Measurements from ENCODE around the gene CFAP54. TPM values are rescaled to one million over a fixed set of nuclear protein-coding genes. Genes with fewer than 3 reads are reported as not detected.

CFAP54 gene
- polyA plus RNA-seq, 4 donors, result 0.10 to 0.31 TPM; not detected in 2

- FAIRE-seq (no peak), DNase-seq (no peak)
- H3K4me3 ChIP-seq (ENCODE audit: low read depth in 1 of 3, low read length in 3 of 3), result no peak overlapping the region
- H3K36me3 ChIP-seq (ENCODE audit: control insufficient read depth in 3 of 3, insufficient read depth in 2 of 3, low read depth in 1 of 3, low read length in 3 of 3), result no peaks in the 10 kb centered on the region
- H3K27ac ChIP-seq (ENCODE audit: low read depth in 1 of 3, low read length in 2 of 3), result no peak overlapping the region
- H3K4me1 ChIP-seq (ENCODE audit: control insufficient read depth in 3 of 3, insufficient read depth in 2 of 3, low read depth in 1 of 3, low read length in 2 of 3), result no peaks in the 10 kb centered on the region
- H3K27me3 ChIP-seq (ENCODE audit: control insufficient read depth in 3 of 3, insufficient read depth in 3 of 3, low read length in 3 of 3), result no peaks in the 10 kb centered on the region
- WGBS, 3 donors, result 78 to 90% (median 86%) methylated on average over 4 of the region's 4 CpGs
- H3K9me3 ChIP-seq (ENCODE audit: control insufficient read depth in 2 of 2, insufficient read depth in 1 of 2, low read depth in 1 of 2, low read length in 1 of 2), result no peaks in the 10 kb centered on the region
Observed at GRCh38 chr12:96866801-96867590, 377.6 kb downstream of the CFAP54 start.

GRCh38 chr12:96870946-96871345 lies 381.6 kb downstream of the CFAP54 start:
- WGBS, 3 donors, result 70 to 76% (median 70%) methylated on average over 1 of the region's 1 CpG
- H3K27ac ChIP-seq (ENCODE audit: low read depth in 1 of 3, low read length in 2 of 3), result no peak overlapping the region
- H3K9me3 ChIP-seq (ENCODE audit: control insufficient read depth in 2 of 2, insufficient read depth in 1 of 2, low read depth in 1 of 2, low read length in 1 of 2), result no peaks in the 10 kb centered on the region
- no peak overlapping the region for H3K4me3 ChIP-seq (ENCODE audit: low read depth in 1 of 3, low read length in 3 of 3)
- no peaks in the 10 kb centered on the region for H3K36me3 ChIP-seq (ENCODE audit: control insufficient read depth in 3 of 3, insufficient read depth in 2 of 3, low read depth in 1 of 3, low read length in 3 of 3)
- DNase-seq, result no peak
- no peaks in the 10 kb centered on the region for H3K27me3 ChIP-seq (ENCODE audit: control insufficient read depth in 3 of 3, insufficient read depth in 3 of 3, low read length in 3 of 3)
- FAIRE-seq, result no peak
- H3K4me1 ChIP-seq (ENCODE audit: control insufficient read depth in 3 of 3, insufficient read depth in 2 of 3, low read depth in 1 of 3, low read length in 2 of 3), result no peaks in the 10 kb centered on the region

GRCh38 chr12:96872961-96873360 lies 383.6 kb downstream of the CFAP54 start:
- no peak for DNase-seq
- H3K9me3 ChIP-seq (ENCODE audit: control insufficient read depth in 2 of 2, insufficient read depth in 1 of 2, low read depth in 1 of 2, low read length in 1 of 2), result no peaks in the 10 kb centered on the region
- no peaks in the 10 kb centered on the region for H3K4me1 ChIP-seq (ENCODE audit: control insufficient read depth in 3 of 3, insufficient read depth in 2 of 3, low read depth in 1 of 3, low read length in 2 of 3)
- FAIRE-seq, result no peak
- no peak overlapping the region for H3K4me3 ChIP-seq (ENCODE audit: low read depth in 1 of 3, low read length in 3 of 3)
- no peak overlapping the region for H3K27ac ChIP-seq (ENCODE audit: low read depth in 1 of 3, low read length in 2 of 3)
- no peaks in the 10 kb centered on the region for H3K36me3 ChIP-seq (ENCODE audit: control insufficient read depth in 3 of 3, insufficient read depth in 2 of 3, low read depth in 1 of 3, low read length in 3 of 3)
- no peaks in the 10 kb centered on the region for H3K27me3 ChIP-seq (ENCODE audit: control insufficient read depth in 3 of 3, insufficient read depth in 3 of 3, low read length in 3 of 3)

GRCh38 chr12:96874211-96874610 lies 384.8 kb downstream of the CFAP54 start:
- H3K27me3 ChIP-seq (ENCODE audit: control insufficient read depth in 3 of 3, insufficient read depth in 3 of 3, low read length in 3 of 3), result no peaks in the 10 kb centered on the region
- DNase-seq, result no peak
- H3K36me3 ChIP-seq (ENCODE audit: control insufficient read depth in 3 of 3, insufficient read depth in 2 of 3, low read depth in 1 of 3, low read length in 3 of 3), result no peaks in the 10 kb centered on the region
- FAIRE-seq, result no peak
- WGBS, 3 donors, result 88 to 89% (median 89%) methylated on average over 2 of the region's 2 CpGs
- no peak overlapping the region for H3K4me3 ChIP-seq (ENCODE audit: low read depth in 1 of 3, low read length in 3 of 3)
- no peaks in the 10 kb centered on the region for H3K4me1 ChIP-seq (ENCODE audit: control insufficient read depth in 3 of 3, insufficient read depth in 2 of 3, low read depth in 1 of 3, low read length in 2 of 3)
- no peaks in the 10 kb centered on the region for H3K9me3 ChIP-seq (ENCODE audit: control insufficient read depth in 2 of 2, insufficient read depth in 1 of 2, low read depth in 1 of 2, low read length in 1 of 2)
- no peak overlapping the region for H3K27ac ChIP-seq (ENCODE audit: low read depth in 1 of 3, low read length in 2 of 3)

GRCh38 chr12:96876966-96877365 lies 387.6 kb downstream of the CFAP54 start:
- H3K27ac ChIP-seq (ENCODE audit: low read depth in 1 of 3, low read length in 2 of 3), result no peak overlapping the region
- WGBS, 3 donors, result 66 to 91% (median 90%) methylated on average over 3 of the region's 3 CpGs
- peaks cover 0 to 3% of the 10 kb centered on the region in 2 donors for H3K9me3 ChIP-seq (ENCODE audit: control insufficient read depth in 2 of 2, insufficient read depth in 1 of 2, low read depth in 1 of 2, low read length in 1 of 2)
- no peak overlapping the region for H3K4me3 ChIP-seq (ENCODE audit: low read depth in 1 of 3, low read length in 3 of 3)
- DNase-seq (no peak), FAIRE-seq (no peak)
- H3K4me1 ChIP-seq (ENCODE audit: control insufficient read depth in 3 of 3, insufficient read depth in 2 of 3, low read depth in 1 of 3, low read length in 2 of 3), result no peaks in the 10 kb centered on the region
- no peaks in the 10 kb centered on the region for H3K27me3 ChIP-seq (ENCODE audit: control insufficient read depth in 3 of 3, insufficient read depth in 3 of 3, low read length in 3 of 3)
- no peaks in the 10 kb centered on the region for H3K36me3 ChIP-seq (ENCODE audit: control insufficient read depth in 3 of 3, insufficient read depth in 2 of 3, low read depth in 1 of 3, low read length in 3 of 3)

GRCh38 chr12:96878704-96879103 lies 389.3 kb downstream of the CFAP54 start:
- peaks cover 0 to 4% of the 10 kb centered on the region in 2 donors for H3K9me3 ChIP-seq (ENCODE audit: control insufficient read depth in 2 of 2, insufficient read depth in 1 of 2, low read depth in 1 of 2, low read length in 1 of 2)
- H3K27ac ChIP-seq (ENCODE audit: low read depth in 1 of 3, low read length in 2 of 3), result no peak overlapping the region
- no peaks in the 10 kb centered on the region for H3K27me3 ChIP-seq (ENCODE audit: control insufficient read depth in 3 of 3, insufficient read depth in 3 of 3, low read length in 3 of 3)
- FAIRE-seq (no peak), DNase-seq (no peak)
- H3K4me3 ChIP-seq (ENCODE audit: low read depth in 1 of 3, low read length in 3 of 3), result no peak overlapping the region
- no peaks in the 10 kb centered on the region for H3K36me3 ChIP-seq (ENCODE audit: control insufficient read depth in 3 of 3, insufficient read depth in 2 of 3, low read depth in 1 of 3, low read length in 3 of 3)
- 48 to 72% (median 48%) methylated on average over 1 of the region's 1 CpG for WGBS, 3 donors
- no peaks in the 10 kb centered on the region for H3K4me1 ChIP-seq (ENCODE audit: control insufficient read depth in 3 of 3, insufficient read depth in 2 of 3, low read depth in 1 of 3, low read length in 2 of 3)

- no peaks in the 10 kb centered on the region for H3K4me1 ChIP-seq (ENCODE audit: control insufficient read depth in 3 of 3, insufficient read depth in 2 of 3, low read depth in 1 of 3, low read length in 2 of 3)
- FAIRE-seq (no peak), DNase-seq (no peak)
- H3K9me3 ChIP-seq (ENCODE audit: control insufficient read depth in 2 of 2, insufficient read depth in 1 of 2, low read depth in 1 of 2, low read length in 1 of 2), result peaks cover 0 to 4% of the 10 kb centered on the region in 2 donors
- no peaks in the 10 kb centered on the region for H3K36me3 ChIP-seq (ENCODE audit: control insufficient read depth in 3 of 3, insufficient read depth in 2 of 3, low read depth in 1 of 3, low read length in 3 of 3)
- no peak overlapping the region for H3K27ac ChIP-seq (ENCODE audit: low read depth in 1 of 3, low read length in 2 of 3)
- no peak overlapping the region for H3K4me3 ChIP-seq (ENCODE audit: low read depth in 1 of 3, low read length in 3 of 3)
- 77 to 84% (median 83%) methylated on average over 4 of the region's 4 CpGs for WGBS, 3 donors
- no peaks in the 10 kb centered on the region for H3K27me3 ChIP-seq (ENCODE audit: control insufficient read depth in 3 of 3, insufficient read depth in 3 of 3, low read length in 3 of 3)
Observed at GRCh38 chr12:96879301-96879700, 389.9 kb downstream of the CFAP54 start.

- Histone ChIP-seq H3K4me1 (ENCODE audit: control insufficient read depth in 3 of 3, insufficient read depth in 2 of 3, low read depth in 1 of 3, low read length in 2 of 3) (no peaks in the 10 kb centered on the region), H3K27ac (ENCODE audit: low read depth in 1 of 3, low read length in 2 of 3) (no peak overlapping the region), H3K27me3 (ENCODE audit: control insufficient read depth in 3 of 3, insufficient read depth in 3 of 3, low read length in 3 of 3) (no peaks in the 10 kb centered on the region), H3K4me3 (ENCODE audit: low read depth in 1 of 3, low read length in 3 of 3) (no peak overlapping the region), H3K36me3 (ENCODE audit: control insufficient read depth in 3 of 3, insufficient read depth in 2 of 3, low read depth in 1 of 3, low read length in 3 of 3) (no peaks in the 10 kb centered on the region), H3K9me3 (ENCODE audit: control insufficient read depth in 2 of 2, insufficient read depth in 1 of 2, low read depth in 1 of 2, low read length in 1 of 2) (peaks cover 0 to 4% of the 10 kb centered on the region in 2 donors)
- DNase-seq (no peak), FAIRE-seq (no peak)
- 81 to 84% (median 83%) methylated on average over 3 of the region's 3 CpGs for WGBS, 3 donors
Observed at GRCh38 chr12:96880220-96880619, 390.8 kb downstream of the CFAP54 start.

GRCh38 chr12:96881608-96882007 lies 392.2 kb downstream of the CFAP54 start:
- no peak overlapping the region for H3K27ac ChIP-seq (ENCODE audit: low read depth in 1 of 3, low read length in 2 of 3)
- peaks cover 0 to 4% of the 10 kb centered on the region in 2 donors for H3K9me3 ChIP-seq (ENCODE audit: control insufficient read depth in 2 of 2, insufficient read depth in 1 of 2, low read depth in 1 of 2, low read length in 1 of 2)
- H3K4me1 ChIP-seq (ENCODE audit: control insufficient read depth in 3 of 3, insufficient read depth in 2 of 3, low read depth in 1 of 3, low read length in 2 of 3), result no peaks in the 10 kb centered on the region
- DNase-seq (no peak), FAIRE-seq (no peak)
- H3K4me3 ChIP-seq (ENCODE audit: low read depth in 1 of 3, low read length in 3 of 3), result no peak overlapping the region
- H3K36me3 ChIP-seq (ENCODE audit: control insufficient read depth in 3 of 3, insufficient read depth in 2 of 3, low read depth in 1 of 3, low read length in 3 of 3), result no peaks in the 10 kb centered on the region
- no peaks in the 10 kb centered on the region for H3K27me3 ChIP-seq (ENCODE audit: control insufficient read depth in 3 of 3, insufficient read depth in 3 of 3, low read length in 3 of 3)

All from small intestine (tissue), 7 donors.